ENCODE data around the gene EIF4G2. TPM values are rescaled to one million over a fixed set of nuclear protein-coding genes. Genes with fewer than 3 reads are reported as not detected.

Gene EIF4G2
- total RNA-seq, 1 donor from 2014 or later, result 1,184 TPM

GRCh38 chr11:10785146-10785474 is 23.6 kb downstream of the EIF4G2 start:
- Mint-ChIP-seq H3K27me3 (ENCODE audit: unreplicated experiment) (no peaks in the 10 kb centered on the region), H3K27ac (ENCODE audit: unreplicated experiment) (peak overlapping the region; percentile 62), H3K4me1 (ENCODE audit: unreplicated experiment) (peaks cover 59% of the 10 kb centered on the region), H3K4me3 (ENCODE audit: unreplicated experiment) (peak overlapping the region; percentile 33), H3K36me3 (ENCODE audit: low read depth, unreplicated experiment) (peaks cover 5% of the 10 kb centered on the region), H3K9me3 (ENCODE audit: unreplicated experiment) (no peaks in the 10 kb centered on the region)
- DNase-seq (ENCODE audit: low spot score), result no peak
- TF ChIP-seq, protein P1, sequence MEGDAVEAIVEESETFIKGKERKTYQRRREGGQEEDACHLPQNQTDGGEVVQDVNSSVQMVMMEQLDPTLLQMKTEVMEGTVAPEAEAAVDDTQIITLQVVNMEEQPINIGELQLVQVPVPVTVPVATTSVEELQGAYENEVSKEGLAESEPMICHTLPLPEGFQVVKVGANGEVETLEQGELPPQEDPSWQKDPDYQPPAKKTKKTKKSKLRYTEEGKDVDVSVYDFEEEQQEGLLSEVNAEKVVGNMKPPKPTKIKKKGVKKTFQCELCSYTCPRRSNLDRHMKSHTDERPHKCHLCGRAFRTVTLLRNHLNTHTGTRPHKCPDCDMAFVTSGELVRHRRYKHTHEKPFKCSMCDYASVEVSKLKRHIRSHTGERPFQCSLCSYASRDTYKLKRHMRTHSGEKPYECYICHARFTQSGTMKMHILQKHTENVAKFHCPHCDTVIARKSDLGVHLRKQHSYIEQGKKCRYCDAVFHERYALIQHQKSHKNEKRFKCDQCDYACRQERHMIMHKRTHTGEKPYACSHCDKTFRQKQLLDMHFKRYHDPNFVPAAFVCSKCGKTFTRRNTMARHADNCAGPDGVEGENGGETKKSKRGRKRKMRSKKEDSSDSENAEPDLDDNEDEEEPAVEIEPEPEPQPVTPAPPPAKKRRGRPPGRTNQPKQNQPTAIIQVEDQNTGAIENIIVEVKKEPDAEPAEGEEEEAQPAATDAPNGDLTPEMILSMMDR (IDR thresholded peaks at IDR 0.05; ENCODE audit: unreplicated experiment), result no peak

DNA sequence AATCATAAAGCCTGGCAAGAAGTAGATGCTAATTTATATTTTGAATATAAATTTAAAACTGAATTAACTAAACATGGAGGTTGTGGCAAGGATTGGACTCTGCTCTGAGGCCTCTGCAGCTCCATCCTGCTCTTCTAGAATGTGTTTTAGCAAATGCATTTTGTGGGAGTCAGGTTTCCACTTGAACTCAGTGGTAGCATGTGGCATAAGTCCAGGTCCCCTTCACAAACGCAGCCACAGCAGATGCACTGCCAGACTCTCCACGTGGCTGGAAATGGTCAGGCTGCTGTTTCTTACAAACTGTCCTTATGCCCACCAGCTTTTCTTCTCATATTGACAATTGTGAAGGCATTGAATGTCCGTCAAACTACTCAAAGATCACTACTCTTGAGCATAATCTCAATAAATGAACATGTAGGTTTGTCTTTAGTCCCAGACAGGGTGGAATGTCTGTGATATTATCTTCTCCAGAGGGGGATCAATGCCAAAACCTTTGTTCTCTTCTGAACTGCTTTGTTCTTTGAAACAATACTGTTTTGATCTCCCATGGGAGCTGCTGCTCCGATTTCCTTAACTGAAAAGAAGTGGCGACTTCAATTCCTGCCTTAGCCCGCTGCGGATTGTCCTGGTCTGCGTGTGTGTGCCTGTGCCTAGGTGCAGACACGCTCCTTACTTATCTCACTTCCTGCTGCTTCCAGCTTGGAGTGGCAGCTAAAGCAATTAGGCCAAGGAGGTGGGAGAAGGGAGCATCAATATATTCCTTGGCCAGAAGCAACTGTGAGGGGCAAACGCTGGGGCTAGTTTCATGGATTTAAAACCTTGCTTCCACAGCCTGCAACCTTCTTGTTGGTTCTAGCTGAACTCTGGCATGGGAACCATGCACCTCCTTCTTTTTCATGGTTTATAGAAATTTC is 24.2 kb downstream of the EIF4G2 start:
- H3K36me3 Mint-ChIP-seq (ENCODE audit: low read depth, unreplicated experiment), result peaks cover 10% of the 10 kb centered on the region
- peak; percentile 44 for DNase-seq (ENCODE audit: low spot score)
- no peaks in the 10 kb centered on the region for H3K9me3 Mint-ChIP-seq (ENCODE audit: unreplicated experiment)
- H3K27me3 Mint-ChIP-seq (ENCODE audit: unreplicated experiment), result no peaks in the 10 kb centered on the region
- peaks cover 56% of the 10 kb centered on the region for H3K4me1 Mint-ChIP-seq (ENCODE audit: unreplicated experiment)
- no peak overlapping the region for H3K4me3 Mint-ChIP-seq (ENCODE audit: unreplicated experiment)
- H3K27ac Mint-ChIP-seq (ENCODE audit: unreplicated experiment), result peak overlapping the region; percentile 92
- TF ChIP-seq, protein P1 (IDR thresholded peaks at IDR 0.05; ENCODE audit: unreplicated experiment), result no peak

DNA sequence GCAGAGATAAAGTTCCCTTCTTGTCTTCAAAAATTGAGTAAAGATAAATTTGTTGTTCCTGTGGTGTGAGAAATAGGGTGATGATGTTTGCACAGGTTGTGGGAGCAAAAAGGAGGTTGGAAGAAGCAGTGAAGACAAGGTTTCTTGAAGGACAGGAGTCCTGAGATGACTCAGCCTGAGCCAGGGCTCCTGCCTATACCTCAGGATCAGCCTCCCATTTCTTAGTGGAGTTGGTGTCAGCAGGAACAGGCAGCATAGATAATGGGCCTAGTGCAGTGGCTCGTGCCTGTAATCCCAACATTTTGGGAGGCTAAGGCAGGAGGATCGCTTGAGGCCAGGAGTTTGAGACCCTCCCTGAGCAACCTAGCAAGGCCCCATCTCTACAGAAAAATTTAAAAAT is 28.7 kb downstream of the EIF4G2 start:
- Mint-ChIP-seq H3K9me3 (ENCODE audit: unreplicated experiment) (no peaks in the 10 kb centered on the region), H3K27ac (ENCODE audit: unreplicated experiment) (no peak overlapping the region), H3K27me3 (ENCODE audit: unreplicated experiment) (no peaks in the 10 kb centered on the region), H3K36me3 (ENCODE audit: low read depth, unreplicated experiment) (peaks cover 23% of the 10 kb centered on the region), H3K4me3 (ENCODE audit: unreplicated experiment) (no peak overlapping the region), H3K4me1 (ENCODE audit: unreplicated experiment) (peaks cover 25% of the 10 kb centered on the region)
- no peak for DNase-seq (ENCODE audit: low spot score)
- TF ChIP-seq, protein P1 (IDR thresholded peaks at IDR 0.05; ENCODE audit: unreplicated experiment), result no peak

DNA sequence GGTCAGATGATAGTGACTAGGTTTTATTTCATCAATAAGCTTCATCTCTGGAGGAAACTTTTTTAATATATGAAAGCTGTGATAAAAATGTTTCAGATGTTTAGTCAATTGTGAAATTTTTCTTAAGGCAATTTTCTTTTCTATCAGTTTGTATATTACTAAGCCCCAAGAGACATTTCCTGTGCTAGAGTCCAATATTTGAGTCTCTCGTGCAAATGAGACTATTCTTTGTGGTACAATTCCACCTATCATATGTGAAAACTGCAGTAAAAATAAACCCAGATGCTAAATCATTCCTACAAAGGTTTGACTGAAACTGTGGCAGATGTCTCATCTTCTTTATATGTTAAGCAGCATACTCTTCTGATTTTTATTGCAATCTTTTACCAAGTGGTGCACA is 29.6 kb downstream of the EIF4G2 start:
- H3K9me3 Mint-ChIP-seq (ENCODE audit: unreplicated experiment), result no peaks in the 10 kb centered on the region
- TF ChIP-seq, protein P1 (IDR thresholded peaks at IDR 0.05; ENCODE audit: unreplicated experiment), result no peak
- peaks cover 30% of the 10 kb centered on the region for H3K36me3 Mint-ChIP-seq (ENCODE audit: low read depth, unreplicated experiment)
- H3K4me1 Mint-ChIP-seq (ENCODE audit: unreplicated experiment), result peaks cover 16% of the 10 kb centered on the region
- H3K27me3 Mint-ChIP-seq (ENCODE audit: unreplicated experiment), result no peaks in the 10 kb centered on the region
- H3K4me3 Mint-ChIP-seq (ENCODE audit: unreplicated experiment), result no peak overlapping the region
- DNase-seq (ENCODE audit: low spot score), result no peak
- H3K27ac Mint-ChIP-seq (ENCODE audit: unreplicated experiment), result no peak overlapping the region

Data from endothelial cell (in vitro differentiated cells).